Measurements from ENCODE around the gene AEBP2. TPM values are rescaled to one million over a fixed set of nuclear protein-coding genes. Genes with fewer than 3 reads are reported as not detected.

AEBP2 gene
- total and polyA plus RNA-seq, 2 of the 8 experiments (the other 6 are each of a cell fraction or from before 2014, with no cell fraction given), result 13.6 to 61.4 TPM

DNA sequence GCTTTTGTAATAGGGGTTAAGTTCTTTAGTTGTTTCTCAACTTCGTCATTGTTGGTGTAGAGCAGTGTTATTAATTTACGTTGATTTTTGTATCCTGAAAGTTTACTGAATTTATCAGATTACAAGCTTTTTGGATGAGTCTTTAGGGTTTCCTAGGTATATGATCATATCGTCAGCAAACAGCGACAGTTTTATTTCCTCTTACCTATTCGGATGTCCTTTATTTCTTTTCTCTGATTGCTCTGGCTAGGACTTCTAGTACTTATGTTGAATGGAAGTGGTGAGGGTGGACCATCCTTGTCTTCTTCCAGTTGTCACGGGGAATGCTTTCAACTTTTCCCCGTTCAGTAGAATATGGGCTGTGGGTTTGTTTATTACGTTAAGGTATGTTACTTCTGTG is 37.8 kb downstream of the AEBP2 start (continued):
- no peak for TF ChIP-seq POLR2AphosphoS5 (IDR thresholded peaks at IDR 0.05; ENCODE audit: low read depth, low read length)

Measured in H1 (cell line).